ENCODE results near the gene TPM3.
"Not testable (repeated sequence)": the region's sequence is repeated elsewhere in the genome, so short reads cannot be mapped to it uniquely, and the experiment has no call there.

TPM3 gene

DNA sequence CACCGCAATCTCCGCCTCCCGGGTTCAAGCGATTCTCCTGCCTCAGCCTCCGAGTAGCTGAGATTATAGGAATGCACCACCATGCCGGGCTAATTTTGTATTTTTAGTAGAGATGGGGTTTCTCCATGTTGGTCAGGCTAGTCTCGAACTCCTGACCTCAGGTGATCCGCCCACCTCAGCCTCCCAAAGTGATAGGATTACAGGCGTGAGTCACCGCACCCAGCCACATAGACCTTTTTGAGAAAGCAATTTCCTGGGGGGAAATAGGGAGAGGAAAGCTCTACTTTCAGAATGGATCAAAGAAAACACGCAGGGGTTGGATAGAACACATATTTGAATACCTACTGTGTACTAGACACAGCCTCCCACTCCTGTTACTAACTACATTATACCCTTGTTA is 13.9 kb upstream of the TPM3 start:
- not testable (repeated sequence) for DNase-seq

- DNase-seq = no peak
These were observed 7.6 kb upstream of the TPM3 start for GRCh38 chr1:154199563-154199879.

DNA sequence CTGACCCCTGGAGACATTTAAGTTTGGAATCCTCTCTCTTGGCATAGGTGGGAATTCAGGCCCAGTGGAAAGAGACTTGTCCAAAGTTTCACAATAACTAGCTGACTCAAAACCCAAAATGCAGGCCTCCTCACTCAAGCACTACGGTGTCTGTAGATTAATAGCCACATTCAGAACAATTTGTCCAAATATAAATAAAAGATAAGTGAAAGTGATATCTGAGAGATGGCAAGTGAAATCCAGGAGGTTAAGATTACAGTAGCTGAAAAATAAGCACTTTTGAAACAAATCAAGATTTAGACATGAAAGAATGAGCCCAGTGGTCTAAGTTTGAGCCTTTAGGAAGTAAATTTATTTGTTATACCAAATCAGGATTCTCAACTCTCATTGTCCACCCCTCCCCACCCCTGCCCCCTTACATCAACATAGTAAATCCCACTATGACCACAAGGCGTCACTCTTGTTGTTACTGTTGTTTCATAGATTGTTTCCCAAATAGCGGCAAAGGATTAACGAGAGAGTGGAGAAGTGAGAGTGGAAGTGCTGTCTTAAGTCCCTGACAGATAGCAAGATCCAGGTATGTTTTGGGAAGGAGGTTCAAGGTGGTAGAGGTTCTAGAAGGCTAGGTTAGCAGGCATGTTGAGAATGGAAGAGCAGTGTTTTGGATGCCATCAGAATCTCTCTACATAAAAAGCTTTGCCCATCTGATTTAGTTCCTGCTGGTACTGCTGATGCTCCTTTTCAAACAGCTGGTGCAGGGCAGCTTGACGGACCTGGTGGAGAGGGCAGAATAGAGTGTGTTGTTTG is 7.1 kb upstream of the TPM3 start:
- peak; percentile 21 for DNase-seq

DNA sequence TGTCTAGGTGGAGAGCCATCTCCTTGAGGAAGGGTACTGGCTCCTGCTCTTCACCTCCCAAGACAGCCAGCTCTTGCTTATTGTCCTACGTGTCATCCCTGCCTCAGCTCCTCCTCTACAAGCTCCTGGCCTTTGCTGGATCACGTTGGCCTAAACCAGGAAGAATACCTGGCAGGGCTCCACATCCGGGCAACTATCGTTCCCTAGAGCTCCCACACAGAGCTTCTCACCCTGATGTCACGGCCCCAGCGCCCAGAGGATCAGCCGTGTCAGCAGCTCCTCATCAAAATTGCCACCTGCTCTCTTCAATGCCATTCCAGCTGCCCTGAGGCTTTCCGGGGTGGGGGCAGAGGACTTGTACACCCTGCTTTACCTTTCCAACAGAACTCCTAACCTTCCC is 1.9 kb upstream of the TPM3 start:
- DNase-seq = no peak

- DNase-seq = no peak
These were observed 576 bp upstream of the TPM3 start for GRCh38 chr1:154192476-154192875.

DNA sequence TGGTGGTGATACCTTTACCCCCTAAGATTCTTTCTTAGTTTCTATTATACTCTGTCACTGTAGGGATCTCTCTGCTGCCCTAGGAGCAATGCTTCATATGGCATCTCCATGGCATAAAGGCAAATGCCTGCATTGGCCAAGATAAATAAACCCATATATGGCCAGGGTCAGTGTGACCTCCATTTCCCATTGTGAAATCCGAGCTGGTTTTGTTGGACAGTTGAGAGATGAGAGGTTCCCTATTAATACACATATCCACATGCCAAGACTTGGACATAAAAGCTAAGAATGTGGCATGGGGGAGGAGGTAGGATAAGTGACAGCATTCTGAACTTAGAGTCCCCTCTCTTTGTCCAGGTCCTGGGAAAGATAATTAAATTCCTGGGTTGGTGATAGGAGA is 1.4 kb downstream of the TPM3 start:
- no peak for DNase-seq

DNA sequence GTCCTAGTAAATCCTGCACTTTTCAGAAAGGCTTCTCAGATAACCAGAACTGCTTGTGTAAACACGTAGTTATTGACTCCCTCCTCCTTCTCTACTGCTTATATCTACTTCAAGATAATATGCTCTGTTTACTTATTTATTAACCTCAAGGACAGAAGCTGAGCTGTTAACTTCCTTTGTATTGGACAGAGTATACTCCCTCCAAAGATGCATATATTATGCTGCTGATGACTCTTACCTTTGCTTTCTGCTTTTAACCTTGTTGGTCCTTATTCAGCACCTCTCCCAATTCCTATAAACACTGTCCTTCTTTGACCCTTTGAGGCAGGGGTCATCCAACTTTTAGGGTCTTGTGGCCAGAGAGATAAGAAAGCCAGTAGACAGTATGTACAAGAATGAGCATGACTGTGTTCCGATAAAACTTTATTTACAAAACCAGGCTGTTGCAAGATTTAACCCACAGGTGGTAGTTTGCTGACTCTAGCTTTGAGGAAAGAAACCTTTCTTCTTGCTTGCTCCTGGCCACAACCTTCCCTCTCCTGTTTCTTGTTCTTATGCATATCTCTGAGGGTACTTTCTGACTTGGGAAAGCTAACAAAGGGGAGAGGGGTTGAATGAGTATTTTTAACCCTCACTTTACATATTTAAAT is 4.9 kb downstream of the TPM3 start:
- no peak for DNase-seq

- DNase-seq = peak; percentile 49
These were observed 5.7 kb downstream of the TPM3 start for GRCh38 chr1:154186177-154186576.

- peak; percentile 92 for DNase-seq
These were observed 8.6 kb downstream of the TPM3 start for GRCh38 chr1:154183046-154183915.

GRCh38 chr1:154182344-154183045 is 9.4 kb downstream of the TPM3 start:
- DNase-seq = peak; percentile 51

- DNase-seq = no peak
These were observed 10.0 kb downstream of the TPM3 start for GRCh38 chr1:154181944-154182343.

GRCh38 chr1:154179946-154180687 is 11.8 kb downstream of the TPM3 start:
- no peak for DNase-seq

DNA sequence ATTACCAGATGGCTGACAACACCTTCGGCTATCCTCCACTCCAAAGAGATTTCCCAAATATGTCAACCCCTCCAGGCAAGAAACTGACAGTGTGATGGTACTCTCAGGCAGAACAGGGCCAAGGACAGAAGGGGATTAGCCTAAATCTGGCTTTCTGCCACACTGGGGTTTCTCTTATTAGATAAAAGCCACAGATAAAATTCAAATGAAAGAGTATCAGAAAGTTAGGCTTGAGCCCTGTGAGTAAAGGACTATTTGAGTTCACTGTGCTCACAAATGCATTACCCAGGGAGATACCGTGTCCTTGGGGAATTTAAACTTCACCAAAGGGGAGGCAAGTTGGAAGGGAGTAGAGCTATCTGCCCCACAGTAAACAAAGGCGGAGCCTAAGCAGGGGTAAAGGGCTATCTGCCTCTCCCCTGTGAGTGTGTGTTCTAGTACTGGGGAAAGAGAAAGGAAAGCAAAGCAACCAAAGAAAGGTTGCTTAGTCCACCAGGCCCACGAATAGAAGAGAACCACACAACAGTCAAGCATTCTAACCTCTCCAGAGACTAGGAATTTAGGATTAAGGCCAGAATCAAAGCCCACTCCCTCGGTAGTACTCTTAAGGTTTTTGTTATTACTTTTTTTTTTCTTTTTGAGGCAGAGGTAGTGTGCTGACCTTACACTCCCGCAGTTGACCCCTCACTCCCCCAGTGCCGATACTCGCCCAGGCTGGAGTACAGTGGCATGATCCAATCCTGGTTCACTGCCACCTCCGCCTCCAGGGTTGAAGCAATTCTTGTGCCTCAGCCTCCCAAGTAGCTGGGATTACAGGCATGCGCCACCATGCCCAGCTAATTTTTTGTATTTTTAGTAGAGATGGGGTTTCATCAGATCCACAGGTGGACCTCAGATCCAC is 12.7 kb downstream of the TPM3 start:
- DNase-seq = no peak

- no peak for DNase-seq
These were observed 13.9 kb downstream of the TPM3 start for GRCh38 chr1:154178013-154178412.

- no peak for DNase-seq
These were observed 15.6 kb downstream of the TPM3 start for GRCh38 chr1:154176337-154176736.

GRCh38 chr1:154174654-154175053 is 17.2 kb downstream of the TPM3 start:
- DNase-seq = no peak

- no peak for DNase-seq
These were observed 20.0 kb downstream of the TPM3 start for GRCh38 chr1:154171880-154172279.

GRCh38 chr1:154171223-154171583 is 20.7 kb downstream of the TPM3 start:
- DNase-seq = no peak

GRCh38 chr1:154170547-154171222 is 21.2 kb downstream of the TPM3 start:
- no peak for DNase-seq

DNA sequence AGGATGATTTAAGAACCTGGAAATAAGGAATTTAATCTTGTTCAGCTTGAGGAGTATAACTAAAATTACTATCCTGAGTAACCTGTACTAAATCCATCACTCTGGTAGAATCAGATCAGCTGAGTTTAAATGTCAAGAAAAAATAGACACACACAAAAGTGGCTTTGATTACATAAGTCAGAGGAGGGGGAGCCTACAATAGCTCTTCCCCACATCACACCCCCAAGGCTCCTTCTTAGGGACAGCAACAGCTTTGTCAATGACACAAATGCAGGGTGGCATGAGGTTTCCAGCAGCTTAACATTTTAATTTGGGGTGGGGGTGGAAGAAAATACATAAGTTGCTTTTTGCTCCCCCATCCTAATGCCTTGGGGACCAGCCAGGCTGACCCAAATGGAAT is 24.4 kb downstream of the TPM3 start:
- no peak for DNase-seq

DNA sequence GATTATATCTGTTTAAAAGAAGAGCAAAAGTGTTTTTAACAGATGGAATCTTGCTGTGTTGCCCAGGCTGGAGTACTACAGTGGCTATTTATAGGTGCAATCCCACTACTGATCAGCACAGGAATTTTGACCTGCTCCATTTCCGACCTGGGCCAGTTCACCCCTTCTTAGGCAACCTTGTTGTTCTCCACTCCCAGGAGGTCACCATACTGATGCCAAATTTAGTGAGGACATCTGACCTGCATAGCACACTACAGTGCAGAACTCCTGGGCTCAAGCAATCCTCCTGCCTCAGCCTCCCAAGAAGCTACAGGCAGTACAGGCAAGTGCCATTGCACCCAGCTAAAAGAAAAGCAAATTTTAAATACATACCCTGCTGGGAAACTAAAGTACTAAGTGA is 25.7 kb downstream of the TPM3 start:
- DNase-seq = no peak
